CD4-positive, alpha-beta T cell (primary cell): ENCODE results near the gene ZNF592. TPM values are rescaled to one million over a fixed set of nuclear protein-coding genes. Genes with fewer than 3 reads are reported as not detected.

Experiments used
- ATAC-seq: fragments of 200-7000 bp; cut with Tn5 transposase; one replicate; pipeline ENCODE4 v1.10.0; 2022; ENCODE audit warnings: mild to moderate bottlenecking; ENCODE audit not compliant: poor library complexity
- CTCF ChIA-PET: fragments of 350-600 bp; sonication (Branson Sonifier 250); formaldehyde crosslinking; loops from one replicate; lab custom pipeline; 2021; ENCODE audit warnings: antibody characterized with exemption, inconsistent platforms; lab: Charles Lee
- POLR2A ChIA-PET: fragments of 350-600 bp; sonication (Branson Sonifier 250); formaldehyde crosslinking; loops from one replicate; lab custom pipeline; 2021; ENCODE audit warnings: antibody characterized with exemption, inconsistent platforms; lab: Charles Lee
- DNase-seq, 14 experiments: peaks; one replicate each; pipeline ENCODE4 v3.0.0-alpha.2; 2013 to 2020; ENCODE audit warnings: mixed read lengths in 2 of 14
- H3K27ac ChIP-seq, 2 donors: one replicate each; pipeline versions ENCODE4 v1.5.1 to v1.7.0; 2013; ENCODE audit warnings: low read length in 2 of 2, low read depth in 1 of 2, mild to moderate bottlenecking in 1 of 2
- H3K27me3 ChIP-seq, 2 experiments: 1 replicate in 1 of 2; 2 replicates in 1 of 2; pipeline versions ENCODE4 v1.6.1 to v1.7.0; 2013; ENCODE audit warnings: low read length in 2 of 2, control low read depth in 1 of 2, mild to moderate bottlenecking in 1 of 2, moderate library complexity in 1 of 2; ENCODE audit not compliant: insufficient read depth in 2 of 2, control insufficient read depth in 1 of 2
- H3K36me3 ChIP-seq: one replicate; pipeline ENCODE4 v1.6.1; 2013; ENCODE audit warnings: low read length, control low read depth; ENCODE audit not compliant: insufficient read depth
- H3K4me1 ChIP-seq: one replicate; pipeline ENCODE4 v1.6.1; 2013; ENCODE audit warnings: low read length, control low read depth; ENCODE audit not compliant: insufficient read depth
- H3K4me3 ChIP-seq: one replicate; pipeline ENCODE4 v1.5.1; 2013; ENCODE audit warnings: mild to moderate bottlenecking, low read length, moderate library complexity
- H3K9me3 ChIP-seq, 2 experiments: 1 replicate in 1 of 2; 2 replicates in 1 of 2; pipeline versions ENCODE4 v1.6.1 to v1.7.0; 2013; ENCODE audit warnings: low read length in 2 of 2, mild to moderate bottlenecking in 2 of 2, control low read depth in 1 of 2, moderate library complexity in 1 of 2; ENCODE audit not compliant: control insufficient read depth in 1 of 2, insufficient read depth in 1 of 2
- H3K27ac Mint-ChIP-seq: one replicate; pipeline ENCODE4 v1.8.0; 2020; ENCODE audit warnings: mixed read lengths
- H3K27me3 Mint-ChIP-seq: one replicate; pipeline ENCODE4 v1.8.0; 2021; ENCODE audit warnings: mixed read lengths
- H3K36me3 Mint-ChIP-seq: one replicate; pipeline ENCODE4 v1.8.0; 2021; ENCODE audit warnings: low read depth, mixed read lengths
- H3K4me1 Mint-ChIP-seq: one replicate; pipeline ENCODE4 v1.8.0; 2021; ENCODE audit warnings: low read depth, mixed read lengths
- H3K4me3 Mint-ChIP-seq: one replicate; pipeline ENCODE4 v1.8.0; 2020; ENCODE audit warnings: mild to moderate bottlenecking, mixed read lengths
- H3K9me3 Mint-ChIP-seq: one replicate; pipeline ENCODE4 v1.8.0; 2020; ENCODE audit warnings: mixed read lengths
- CTCF ChIP-seq: fragments of 200-600 bp; IDR thresholded peaks from one replicate; pipeline ENCODE4 v1.8.0; 2022; ENCODE audit warnings: antibody characterized with exemption, mild to moderate bottlenecking
- intact Hi-C, 2 experiments: fragments of 100-400 bp; cut with DNase I in 1 of 2; cut with micrococcal nuclease in 1 of 2; formaldehyde crosslinking; loops; one replicate each; pipeline versions ENCODE4 v1.15.1 to v1.9.0; 2023 to 2025; cut with DNase I, micrococcal nuclease
- total RNA-seq, 174 experiments: library from RNA in 2 of 174; stranded (reverse) in 2 of 174; gene quantifications; one replicate each; pipeline ENCODE4 v1.2.3 and lab custom pipeline; 2021 to 2026

Gene ZNF592
- total RNA-seq, 2 experiments from 2014 or later, result 37.5 to 38.2 TPM

GRCh38 chr15:84784262-84784661, 35.9 kb downstream of the ZNF592 start:
- ChIA-PET POLR2A (no interaction called here), CTCF (no interaction called here)
- no peaks in the 10 kb centered on the region for H3K27me3 ChIP-seq
- intact Hi-C loops, result no loop called here
- Mint-ChIP-seq H3K9me3 (no peaks in the 10 kb centered on the region), H3K4me1 (peaks cover 40% of the 10 kb centered on the region), H3K27me3 (no peaks in the 10 kb centered on the region), H3K4me3 (no peak overlapping the region), H3K27ac (no peak overlapping the region), H3K36me3 (peaks cover 85% of the 10 kb centered on the region)
- H3K4me1 ChIP-seq, result peaks cover 5% of the 10 kb centered on the region
- DNase-seq (no peak), ATAC-seq (no peak)
- H3K27ac ChIP-seq, result no peak overlapping the region
- peaks cover 55% of the 10 kb centered on the region for H3K36me3 ChIP-seq
- H3K4me3 ChIP-seq, result no peak overlapping the region
- no peak for TF ChIP-seq CTCF
- H3K9me3 ChIP-seq, result no peaks in the 10 kb centered on the region

DNA sequence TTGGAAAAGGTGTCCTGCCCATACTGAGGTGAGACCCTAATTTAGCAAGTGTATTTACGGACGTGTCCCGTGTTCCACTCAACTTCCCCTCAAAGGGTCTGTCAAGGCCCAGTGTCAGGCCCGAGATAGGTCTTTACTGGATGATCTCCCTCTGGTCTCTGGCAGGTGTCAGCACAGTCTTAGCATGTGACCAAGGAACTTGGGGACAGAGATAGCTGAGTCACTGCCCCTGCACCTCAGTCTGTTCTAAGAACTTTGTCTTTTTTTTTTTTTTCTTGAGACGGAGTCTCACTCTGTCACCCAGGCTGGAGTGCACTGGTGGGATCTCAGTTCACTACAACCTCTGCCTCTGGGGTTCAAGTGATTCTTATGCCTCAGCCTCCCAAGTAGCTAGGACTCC, 36.7 kb downstream of the ZNF592 start:
- POLR2A ChIA-PET, result no interaction called here
- no peak overlapping the region for H3K4me3 ChIP-seq
- intact Hi-C loops, result no loop called here
- CTCF ChIA-PET, result no interaction called here
- H3K36me3 ChIP-seq, result peaks cover 56% of the 10 kb centered on the region
- H3K27me3 Mint-ChIP-seq, result no peaks in the 10 kb centered on the region
- DNase-seq, result no peak
- peak overlapping the region; percentile 35 for H3K27ac Mint-ChIP-seq
- H3K27me3 ChIP-seq, result no peaks in the 10 kb centered on the region
- peaks cover 7% of the 10 kb centered on the region for H3K4me1 ChIP-seq
- peaks cover 38% of the 10 kb centered on the region for H3K4me1 Mint-ChIP-seq
- no peaks in the 10 kb centered on the region for H3K9me3 ChIP-seq
- H3K4me3 Mint-ChIP-seq, result no peak overlapping the region
- no peak overlapping the region for H3K27ac ChIP-seq
- TF ChIP-seq CTCF, result no peak
- no peaks in the 10 kb centered on the region for H3K9me3 Mint-ChIP-seq
- no peak for ATAC-seq
- peaks cover 78% of the 10 kb centered on the region for H3K36me3 Mint-ChIP-seq

GRCh38 chr15:84788500-84788899, 40.1 kb downstream of the ZNF592 start:
- ATAC-seq (no peak), DNase-seq (no peak)
- ChIA-PET CTCF (no interaction called here), POLR2A (interaction anchor here (1.5 kb wide), 1 partner anchor 72 kb away, joined by 3 read pairs; the partner anchor contains the start of gene SEC11A)
- peaks cover 7% of the 10 kb centered on the region for H3K4me1 ChIP-seq
- Mint-ChIP-seq H3K4me3 (no peak overlapping the region), H3K27me3 (no peaks in the 10 kb centered on the region), H3K27ac (peak overlapping the region; percentile 27), H3K36me3 (peaks cover 83% of the 10 kb centered on the region), H3K9me3 (no peaks in the 10 kb centered on the region), H3K4me1 (peaks cover 40% of the 10 kb centered on the region)
- no peaks in the 10 kb centered on the region for H3K9me3 ChIP-seq
- no peak overlapping the region for H3K27ac ChIP-seq
- no peak overlapping the region for H3K4me3 ChIP-seq
- no peaks in the 10 kb centered on the region for H3K27me3 ChIP-seq
- intact Hi-C loops, result no loop called here
- H3K36me3 ChIP-seq, result peaks cover 66% of the 10 kb centered on the region
- no peak for TF ChIP-seq CTCF
